CD8-positive, alpha-beta memory T cell (primary cell): Measurements from ENCODE around the gene THEMIS. TPM values are rescaled to one million over a fixed set of nuclear protein-coding genes. Genes with fewer than 3 reads are reported as not detected.
A peak's percentile ranks its signal among the peaks of the same experiment; 100 is the strongest.

ENCODE experiments used
- CTCF ChIA-PET: fragments of 350-600 bp; sonication (Branson Sonifier 250); formaldehyde crosslinking; loops from one replicate; lab custom pipeline; 2021; ENCODE audit warnings: antibody characterized with exemption; lab: Charles Lee
- POLR2A ChIA-PET: fragments of 350-600 bp; sonication (Branson Sonifier 250); formaldehyde crosslinking; loops from one replicate; lab custom pipeline; 2021; ENCODE audit warnings: antibody characterized with exemption; lab: Charles Lee
- DNase-seq, 5 donors: peaks; one replicate each; pipeline versions ENCODE4 v3.0.0 to v3.0.0-alpha.2; 2020 to 2022; ENCODE audit warnings: mixed read lengths in 1 of 5
- H3K27ac ChIP-seq: one replicate; pipeline ENCODE4 v1.7.0; 2013; ENCODE audit warnings: low read depth, mild to moderate bottlenecking, low read length, moderate library complexity
- H3K27me3 ChIP-seq: 2 replicates; pipeline ENCODE4 v1.7.0; 2013; ENCODE audit warnings: low read length, mild to moderate bottlenecking; ENCODE audit not compliant: insufficient read depth, poor library complexity, severe bottlenecking
- H3K36me3 ChIP-seq: 2 replicates; pipeline ENCODE4 v1.7.0; 2013; ENCODE audit warnings: mild to moderate bottlenecking, low read length, moderate library complexity; ENCODE audit not compliant: insufficient read depth
- H3K4me1 ChIP-seq: 2 replicates; pipeline ENCODE4 v1.7.0; 2013; ENCODE audit warnings: mild to moderate bottlenecking, low read length, moderate library complexity; ENCODE audit not compliant: insufficient read depth
- H3K4me3 ChIP-seq: 2 replicates; pipeline ENCODE4 v1.7.0; 2013; ENCODE audit warnings: mild to moderate bottlenecking, low read length
- H3K9me3 ChIP-seq: 2 replicates; pipeline ENCODE4 v1.7.0; 2013; ENCODE audit warnings: mild to moderate bottlenecking, low read length
- H3K27ac Mint-ChIP-seq, 8 donors: one replicate each; pipeline ENCODE4 v1.8.0; 2020 to 2021; ENCODE audit warnings: mixed read lengths in 8 of 8, mild to moderate bottlenecking in 6 of 8, inconsistent platforms in 3 of 8, moderate library complexity in 3 of 8
- H3K27me3 Mint-ChIP-seq, 2 donors: one replicate each; pipeline ENCODE4 v1.8.0; 2020 to 2021; ENCODE audit warnings: mixed read lengths in 2 of 2, mild to moderate bottlenecking in 1 of 2, moderate library complexity in 1 of 2
- H3K36me3 Mint-ChIP-seq, 3 donors: one replicate each; pipeline ENCODE4 v1.8.0; 2020 to 2021; ENCODE audit warnings: mixed read lengths in 3 of 3, inconsistent platforms in 1 of 3, mild to moderate bottlenecking in 1 of 3
- H3K4me1 Mint-ChIP-seq, 3 donors: one replicate each; pipeline ENCODE4 v1.8.0; 2020 to 2021; ENCODE audit warnings: mixed read lengths in 3 of 3, inconsistent platforms in 1 of 3, mild to moderate bottlenecking in 1 of 3
- H3K4me3 Mint-ChIP-seq, 7 donors: one replicate each; pipeline ENCODE4 v1.8.0; 2020 to 2021; ENCODE audit warnings: mixed read lengths in 7 of 7, mild to moderate bottlenecking in 6 of 7, moderate library complexity in 4 of 7, inconsistent platforms in 2 of 7
- H3K9me3 Mint-ChIP-seq, 5 donors: one replicate each; pipeline ENCODE4 v1.8.0; 2020 to 2022; ENCODE audit warnings: mixed read lengths in 5 of 5, mild to moderate bottlenecking in 3 of 5, moderate library complexity in 2 of 5, inconsistent platforms in 1 of 5
- polyA plus RNA-seq: library from polyadenylated mRNA; unstranded; fragments of 300-500 nt; fragmentation: Illumina TruSeq; gene quantifications from one replicate; pipeline ENCODE4 v1.2.3, GENCODE V29; 2021
- total RNA-seq, 2 experiments: library from RNA; stranded (reverse); gene quantifications; one replicate each; pipeline ENCODE4 v1.2.3, GENCODE V29; 2021

The THEMIS gene
- total and polyA plus RNA-seq, 3 experiments from 2014 or later, result 39.9 to 107 (median 40.6) TPM

- peak overlapping the region in 3 of 8 donors; percentile 42 to 73 (median 72) for H3K27ac Mint-ChIP-seq
- POLR2A ChIA-PET, result no interaction called here
- H3K4me3 Mint-ChIP-seq, result peak overlapping the region in 2 of 7 donors; percentile 17 to 28
- no peak for DNase-seq
- CTCF ChIA-PET, result no interaction called here
- Histone ChIP-seq H3K4me1 (no peaks in the 10 kb centered on the region), H3K27me3 (no peaks in the 10 kb centered on the region), H3K36me3 (no peaks in the 10 kb centered on the region), H3K27ac (no peak overlapping the region), H3K4me3 (no peak overlapping the region), H3K9me3 (no peaks in the 10 kb centered on the region)
- H3K36me3 Mint-ChIP-seq, result peaks cover 18 to 68% (median 25%) of the 10 kb centered on the region in 3 donors
- H3K4me1 Mint-ChIP-seq, result peaks cover 48 to 85% (median 80%) of the 10 kb centered on the region in 3 donors
- no peaks in the 10 kb centered on the region for H3K9me3 Mint-ChIP-seq
- H3K27me3 Mint-ChIP-seq, result no peaks in the 10 kb centered on the region
Observed at GRCh38 chr6:127833336-127833735, 67.5 kb downstream of the THEMIS start.

GRCh38 chr6:127832381-127832780 lies 68.5 kb downstream of the THEMIS start:
- Mint-ChIP-seq H3K36me3 (peaks cover 18 to 77% (median 31%) of the 10 kb centered on the region in 3 donors), H3K4me1 (peaks cover 54 to 88% (median 82%) of the 10 kb centered on the region in 3 donors), H3K27me3 (no peaks in the 10 kb centered on the region), H3K27ac (peak overlapping the region in 2 of 8 donors; percentile 49 to 57), H3K9me3 (no peaks in the 10 kb centered on the region), H3K4me3 (no peak overlapping the region)
- no peak overlapping the region for H3K27ac ChIP-seq
- H3K36me3 ChIP-seq, result no peaks in the 10 kb centered on the region
- no peak overlapping the region for H3K4me3 ChIP-seq
- ChIA-PET CTCF (no interaction called here), POLR2A (no interaction called here)
- H3K9me3 ChIP-seq, result no peaks in the 10 kb centered on the region
- peaks cover 5% of the 10 kb centered on the region for H3K4me1 ChIP-seq
- H3K27me3 ChIP-seq, result no peaks in the 10 kb centered on the region
- no peak for DNase-seq

- ChIA-PET POLR2A (no interaction called here), CTCF (no interaction called here)
- no peaks in the 10 kb centered on the region for H3K9me3 ChIP-seq
- H3K36me3 ChIP-seq, result no peaks in the 10 kb centered on the region
- no peak for DNase-seq
- Mint-ChIP-seq H3K9me3 (peaks cover 0 to 12% (median 0%) of the 10 kb centered on the region in 5 donors), H3K27ac (peak overlapping the region in 3 of 8 donors; percentile 38 to 80 (median 63)), H3K27me3 (no peaks in the 10 kb centered on the region), H3K4me3 (peak overlapping the region in 5 of 7 donors; percentile 4 to 47 (median 32)), H3K36me3 (peaks cover 22 to 70% (median 31%) of the 10 kb centered on the region in 3 donors), H3K4me1 (peaks cover 64 to 94% (median 94%) of the 10 kb centered on the region in 3 donors)
- H3K4me1 ChIP-seq, result peaks cover 30% of the 10 kb centered on the region
- no peaks in the 10 kb centered on the region for H3K27me3 ChIP-seq
- no peak overlapping the region for H3K4me3 ChIP-seq
- no peak overlapping the region for H3K27ac ChIP-seq
Observed at GRCh38 chr6:127824061-127824460, 76.8 kb downstream of the THEMIS start.

- no peaks in the 10 kb centered on the region for H3K27me3 ChIP-seq
- no peaks in the 10 kb centered on the region for H3K27me3 Mint-ChIP-seq
- ChIA-PET CTCF (interaction anchor here (0.9 to 1.3 kb wide), 2 partner anchors 30 to 35 kb away, joined by 3 read pairs; no protein-coding TSS in a partner anchor), POLR2A (interaction anchor here (0.6 kb wide), 1 partner anchor 9 kb away, joined by 3 read pairs; no protein-coding TSS in a partner anchor)
- peaks cover 45% of the 10 kb centered on the region for H3K4me1 ChIP-seq
- H3K27ac Mint-ChIP-seq, result peak overlapping the region in 3 of 8 donors; percentile 10 to 71 (median 64)
- H3K4me1 Mint-ChIP-seq, result peaks cover 70 to 94% (median 94%) of the 10 kb centered on the region in 3 donors
- DNase-seq, result no peak
- H3K36me3 Mint-ChIP-seq, result peaks cover 22 to 55% (median 23%) of the 10 kb centered on the region in 3 donors
- peak overlapping the region in 3 of 7 donors; percentile 13 to 44 (median 23) for H3K4me3 Mint-ChIP-seq
- no peaks in the 10 kb centered on the region for H3K9me3 ChIP-seq
- no peak overlapping the region for H3K27ac ChIP-seq
- peaks cover 0 to 12% (median 0%) of the 10 kb centered on the region in 5 donors for H3K9me3 Mint-ChIP-seq
- no peak overlapping the region for H3K4me3 ChIP-seq
- H3K36me3 ChIP-seq, result no peaks in the 10 kb centered on the region
Observed at GRCh38 chr6:127821431-127821830, 79.4 kb downstream of the THEMIS start.

GRCh38 chr6:127818149-127818548 lies 82.7 kb downstream of the THEMIS start:
- H3K4me3 ChIP-seq, result no peak overlapping the region
- Mint-ChIP-seq H3K9me3 (no peaks in the 10 kb centered on the region), H3K4me3 (peak overlapping the region in 6 of 7 donors; percentile 0 to 69 (median 16)), H3K27ac (peak overlapping the region in 6 of 8 donors; percentile 18 to 87 (median 69)), H3K4me1 (peaks cover 74 to 96% (median 93%) of the 10 kb centered on the region in 3 donors), H3K27me3 (no peaks in the 10 kb centered on the region), H3K36me3 (peaks cover 3 to 53% (median 7%) of the 10 kb centered on the region in 3 donors)
- no peak overlapping the region for H3K27ac ChIP-seq
- no peaks in the 10 kb centered on the region for H3K27me3 ChIP-seq
- ChIA-PET POLR2A (no interaction called here), CTCF (no interaction called here)
- no peaks in the 10 kb centered on the region for H3K9me3 ChIP-seq
- no peak for DNase-seq
- peaks cover 64% of the 10 kb centered on the region for H3K4me1 ChIP-seq
- no peaks in the 10 kb centered on the region for H3K36me3 ChIP-seq

- H3K9me3 ChIP-seq, result no peaks in the 10 kb centered on the region
- Mint-ChIP-seq H3K36me3 (peaks cover 3 to 61% (median 11%) of the 10 kb centered on the region in 3 donors), H3K27me3 (no peaks in the 10 kb centered on the region), H3K4me1 (peaks cover 81 to 100% (median 96%) of the 10 kb centered on the region in 3 donors), H3K4me3 (peak overlapping the region in 5 of 7 donors; percentile 5 to 53 (median 10)), H3K9me3 (no peaks in the 10 kb centered on the region), H3K27ac (peak overlapping the region; percentile 13 to 83 (median 59))
- no peak overlapping the region for H3K27ac ChIP-seq
- ChIA-PET CTCF (no interaction called here), POLR2A (no interaction called here)
- no peak for DNase-seq
- H3K36me3 ChIP-seq, result no peaks in the 10 kb centered on the region
- H3K4me3 ChIP-seq, result no peak overlapping the region
- no peaks in the 10 kb centered on the region for H3K27me3 ChIP-seq
- peaks cover 79% of the 10 kb centered on the region for H3K4me1 ChIP-seq
Observed at GRCh38 chr6:127816643-127817042, 84.2 kb downstream of the THEMIS start.

- POLR2A ChIA-PET, result interaction anchor here (0.5 kb wide), 1 partner anchor 27 kb away, joined by 3 read pairs; no protein-coding TSS in a partner anchor
- Histone ChIP-seq H3K9me3 (no peaks in the 10 kb centered on the region), H3K4me3 (no peak overlapping the region), H3K27ac (no peak overlapping the region), H3K36me3 (no peaks in the 10 kb centered on the region), H3K27me3 (no peaks in the 10 kb centered on the region), H3K4me1 (peaks cover 83% of the 10 kb centered on the region)
- no peaks in the 10 kb centered on the region for H3K27me3 Mint-ChIP-seq
- H3K36me3 Mint-ChIP-seq, result peaks cover 3 to 68% (median 20%) of the 10 kb centered on the region in 3 donors
- H3K27ac Mint-ChIP-seq, result peak overlapping the region in 7 of 8 donors; percentile 55 to 95 (median 82)
- H3K4me3 Mint-ChIP-seq, result peak overlapping the region; percentile 24 to 80 (median 67)
- no peak for DNase-seq
- CTCF ChIA-PET, result interaction anchor here (1.2 to 2.4 kb wide), 2 partner anchors 9 to 42 kb away, joined by 4 to 6 read pairs; no protein-coding TSS in a partner anchor
- peaks cover 88 to 100% (median 96%) of the 10 kb centered on the region in 3 donors for H3K4me1 Mint-ChIP-seq
- no peaks in the 10 kb centered on the region for H3K9me3 Mint-ChIP-seq
Observed at GRCh38 chr6:127813699-127814027, 87.2 kb downstream of the THEMIS start.

GRCh38 chr6:127812985-127813698 lies 87.7 kb downstream of the THEMIS start:
- no peaks in the 10 kb centered on the region for H3K9me3 Mint-ChIP-seq

More at GRCh38 chr6:127812985-127813698, 87.7 kb downstream of the THEMIS start:
- H3K4me1 Mint-ChIP-seq, result peaks cover 88 to 100% (median 96%) of the 10 kb centered on the region in 3 donors
- peaks cover 0 to 69% (median 18%) of the 10 kb centered on the region in 3 donors for H3K36me3 Mint-ChIP-seq
- Histone ChIP-seq H3K9me3 (no peaks in the 10 kb centered on the region), H3K27ac (no peak overlapping the region), H3K27me3 (no peaks in the 10 kb centered on the region), H3K4me1 (peaks cover 83% of the 10 kb centered on the region), H3K36me3 (no peaks in the 10 kb centered on the region), H3K4me3 (no peak overlapping the region)
- DNase-seq, result peak in 1 of 5 donors; percentile 56
- CTCF ChIA-PET, result interaction anchor here (1.2 to 2.4 kb wide), 2 partner anchors 9 to 43 kb away, joined by 4 to 6 read pairs; no protein-coding TSS in a partner anchor
- H3K27me3 Mint-ChIP-seq, result no peaks in the 10 kb centered on the region
- peak overlapping the region; percentile 55 to 95 (median 82) for H3K27ac Mint-ChIP-seq
- POLR2A ChIA-PET, result interaction anchor here (0.5 to 0.6 kb wide), 2 partner anchors 21 to 26 kb away, joined by 3 read pairs; no protein-coding TSS in a partner anchor
- peak overlapping the region; percentile 24 to 80 (median 67) for H3K4me3 Mint-ChIP-seq
